Tibial artery (tissue), 4 donors: ENCODE data around the gene ITGA6.
"Not testable (repeated sequence)": the region's sequence is repeated elsewhere in the genome, so short reads cannot be mapped to it uniquely, and the experiment has no call there.

Experiments used
- DNase-seq, 2 donors: peaks; one replicate each; pipeline ENCODE4 v3.0.0-alpha.2; 2019
- H3K27ac ChIP-seq, 2 donors: fragments of 200-600 bp; sonication (generic) in 1 of 2; 1 replicate in 1 of 2; 2 replicates in 1 of 2; pipeline ENCODE4 v1.5.1; 2018 to 2019; ENCODE audit warnings: mild to moderate bottlenecking in 1 of 2
- H3K27me3 ChIP-seq, 2 donors: fragments of 200-600 bp; sonication (generic) in 1 of 2; one replicate each; pipeline versions ENCODE4 v1.5.1 to v1.6.0; 2016 to 2019
- H3K36me3 ChIP-seq, 3 donors: fragments of 200-600 bp; sonication (generic) in 2 of 3; one replicate each; pipeline ENCODE4 v1.5.1; 2016 to 2019; ENCODE audit warnings: mild to moderate bottlenecking in 2 of 3
- H3K4me1 ChIP-seq, 4 donors: fragments of 200-600 bp; sonication (generic) in 2 of 4; 1 replicate in 3 of 4; 2 replicates in 1 of 4; pipeline ENCODE4 v1.5.1; 2016 to 2019
- H3K4me3 ChIP-seq, 2 donors: fragments of 200-600 bp; sonication (generic) in 1 of 2; 1 replicate in 1 of 2; 2 replicates in 1 of 2; pipeline ENCODE4 v1.5.1; 2018 to 2019; ENCODE audit warnings: mild to moderate bottlenecking in 2 of 2
- H3K9me3 ChIP-seq, 3 donors: fragments of 200-600 bp; sonication (generic) in 1 of 3; one replicate each; pipeline ENCODE4 v1.5.1; 2016 to 2019
- CTCF ChIP-seq, 2 experiments: fragments of 200-600 bp in 1 of 2; fragments of 450-650 bp in 1 of 2; IDR thresholded peaks; one replicate each; pipeline ENCODE4 v1.5.1; 2017 to 2019; ENCODE audit warnings: antibody characterized with exemption in 2 of 2, mild to moderate bottlenecking in 1 of 2, moderate library complexity in 1 of 2
- intact Hi-C: fragments of 100-400 bp; cut with DNase I; formaldehyde crosslinking; loops from one replicate; pipeline ENCODE4 v1.15.0; 2023; ENCODE audit warnings: low total_unique reads

ITGA6 gene

GRCh38 chr2:172525601-172526000 is 98.2 kb downstream of the ITGA6 start:
- Histone ChIP-seq H3K9me3 (peaks cover 0 to 11% (median 3%) of the 10 kb centered on the region in 3 donors), H3K27me3 (no peaks in the 10 kb centered on the region), H3K36me3 (no peaks in the 10 kb centered on the region), H3K4me1 (no peaks in the 10 kb centered on the region), H3K27ac (no peak overlapping the region), H3K4me3 (no peak overlapping the region)
- intact Hi-C loops, result no loop called here
- no peak for TF ChIP-seq CTCF (IDR thresholded peaks at IDR 0.05)
- no peak for DNase-seq

DNA sequence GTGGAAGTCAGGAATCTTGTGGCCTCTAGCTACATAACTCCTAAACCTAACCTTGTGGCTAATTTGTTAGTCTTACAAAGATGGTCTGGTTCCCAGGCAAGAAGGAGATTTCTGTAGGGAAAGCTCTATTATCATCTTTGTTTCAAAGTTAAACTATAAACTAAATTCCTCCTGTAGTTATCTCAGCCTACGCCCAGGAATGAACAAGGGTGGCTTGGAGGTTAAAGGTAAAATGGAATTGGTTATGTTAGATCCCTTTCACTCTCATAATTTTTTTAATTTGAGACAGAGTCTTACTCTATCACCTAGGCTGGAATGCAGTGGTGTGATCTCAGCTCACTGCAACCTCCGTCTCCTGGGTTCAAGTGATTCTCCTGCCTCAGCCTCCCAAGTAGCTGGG is 103.9 kb downstream of the ITGA6 start:
- no peaks in the 10 kb centered on the region for H3K36me3 ChIP-seq
- no peaks in the 10 kb centered on the region for H3K4me1 ChIP-seq
- no peak for DNase-seq
- no peak for TF ChIP-seq CTCF (IDR thresholded peaks at IDR 0.05)
- peaks cover 0 to 3% (median 0%) of the 10 kb centered on the region in 3 donors for H3K9me3 ChIP-seq
- H3K4me3 ChIP-seq, result no peak overlapping the region
- intact Hi-C loops, result no loop called here
- no peaks in the 10 kb centered on the region for H3K27me3 ChIP-seq
- H3K27ac ChIP-seq, result no peak overlapping the region

DNA sequence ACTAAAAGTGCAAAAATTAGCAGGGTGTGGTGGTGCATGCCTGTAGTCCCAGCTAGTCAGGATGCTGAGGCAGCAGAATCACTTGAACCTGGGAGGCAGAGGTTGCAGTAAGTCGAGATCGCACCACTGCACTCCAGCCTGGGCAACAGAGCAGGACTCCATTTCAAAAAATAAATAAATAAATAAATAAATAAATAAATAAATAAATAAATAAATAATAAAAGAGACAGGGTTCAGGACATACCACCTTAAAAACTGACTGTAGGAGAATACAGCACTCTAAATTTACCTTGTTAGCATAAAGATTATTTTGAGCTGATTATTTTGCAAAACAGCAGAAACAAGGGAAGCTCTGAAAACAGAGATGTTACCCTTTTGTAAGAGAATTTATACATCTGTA is 105.1 kb downstream of the ITGA6 start:
- H3K27me3 ChIP-seq, intact Hi-C loops, H3K4me1 ChIP-seq, H3K4me3 ChIP-seq, H3K36me3 ChIP-seq, H3K27ac ChIP-seq, H3K9me3 ChIP-seq, DNase-seq: not testable (repeated sequence)

DNA sequence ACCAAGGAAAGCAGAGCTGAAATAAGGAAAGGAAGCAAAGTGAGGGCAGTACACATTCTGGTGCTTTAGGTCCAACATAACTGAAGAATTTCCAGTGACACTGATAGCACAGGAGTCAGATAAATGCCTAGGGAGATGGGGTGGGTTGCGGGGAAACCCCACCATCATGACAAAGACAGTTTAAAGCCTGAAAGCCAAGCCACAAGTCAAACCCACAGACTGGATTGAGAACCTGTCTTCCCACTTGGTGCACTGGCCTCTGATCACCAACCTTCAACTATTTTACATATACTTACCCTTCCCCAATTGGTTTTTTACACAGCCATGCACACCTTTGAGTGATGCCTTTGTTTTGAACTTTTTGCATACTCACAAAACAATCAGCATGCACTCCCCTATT is 106.3 kb downstream of the ITGA6 start:
- H3K27me3 ChIP-seq, result no peaks in the 10 kb centered on the region
- DNase-seq, result no peak

GRCh38 chr2:172535119-172535518 is 107.7 kb downstream of the ITGA6 start:
- H3K9me3 ChIP-seq, result no peaks in the 10 kb centered on the region
- H3K27me3 ChIP-seq, result no peaks in the 10 kb centered on the region
- DNase-seq, result no peak
- H3K27ac ChIP-seq, result no peak overlapping the region
- no peak overlapping the region for H3K4me3 ChIP-seq
- H3K4me1 ChIP-seq, result no peaks in the 10 kb centered on the region
- no peaks in the 10 kb centered on the region for H3K36me3 ChIP-seq
- intact Hi-C loops, result no loop called here
- no peak for TF ChIP-seq CTCF (IDR thresholded peaks at IDR 0.05)

More for the DNA sequence above, 106.3 kb downstream of the ITGA6 start:
- H3K9me3 ChIP-seq, result no peaks in the 10 kb centered on the region
- TF ChIP-seq CTCF (IDR thresholded peaks at IDR 0.05), result no peak
- intact Hi-C loops, result no loop called here
- no peaks in the 10 kb centered on the region for H3K4me1 ChIP-seq
- H3K4me3 ChIP-seq, result no peak overlapping the region
- no peaks in the 10 kb centered on the region for H3K36me3 ChIP-seq
- H3K27ac ChIP-seq, result no peak overlapping the region

DNA sequence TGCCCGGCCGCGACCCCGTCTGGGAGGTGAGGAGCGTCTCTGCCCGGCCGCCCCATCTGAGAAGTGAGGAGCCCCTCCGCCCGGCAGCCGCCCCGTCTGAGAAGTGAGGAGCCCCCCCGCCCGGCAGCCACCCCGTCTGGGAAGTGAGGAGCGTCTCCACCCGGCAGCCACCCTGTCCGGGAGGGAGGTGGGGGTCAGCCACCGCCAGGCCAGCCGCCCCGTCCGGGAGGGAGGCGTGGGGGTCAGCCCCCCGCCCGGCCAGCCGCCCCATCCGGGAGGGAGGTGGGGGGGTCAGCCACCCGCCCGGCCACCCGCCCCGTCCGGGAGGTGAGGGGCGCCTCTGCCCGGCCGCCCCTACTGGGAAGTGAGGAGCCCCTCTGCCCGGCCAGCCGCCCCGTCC is 110.5 kb downstream of the ITGA6 start:
- DNase-seq, intact Hi-C loops, H3K9me3 ChIP-seq, H3K36me3 ChIP-seq, H3K27ac ChIP-seq, H3K27me3 ChIP-seq, H3K4me3 ChIP-seq, H3K4me1 ChIP-seq: not testable (repeated sequence)

- TF ChIP-seq CTCF (IDR thresholded peaks at IDR 0.05), result no peak
Measured at GRCh38 chr2:172539767-172540166, 112.4 kb downstream of the ITGA6 start.

More at GRCh38 chr2:172539767-172540166, 112.4 kb downstream of the ITGA6 start:
- Histone ChIP-seq H3K36me3 (no peaks in the 10 kb centered on the region), H3K4me3 (no peak overlapping the region), H3K9me3 (no peaks in the 10 kb centered on the region), H3K4me1 (no peaks in the 10 kb centered on the region), H3K27me3 (no peaks in the 10 kb centered on the region), H3K27ac (no peak overlapping the region)
- intact Hi-C loops, result no loop called here
- DNase-seq, result no peak
